Erythroblast (primary cell): ENCODE results near the gene SLC30A7.
"Not testable (repeated sequence)": the region's sequence is repeated elsewhere in the genome, so short reads cannot be mapped to it uniquely, and the experiment has no call there.

Experiments
- DNase-seq, 2 experiments: peaks; one replicate each; lab custom pipeline; 2025; lab: John Stamatoyannopoulos, UW
- GATA1 ChIP-seq: IDR thresholded peaks from 2 replicates; pipeline ENCODE4 v1.6.1; 2011; ENCODE audit warnings: low read depth, mild to moderate bottlenecking, control low read depth, low read length, moderate library complexity
- POLR2A ChIP-seq: IDR thresholded peaks from 2 replicates; pipeline ENCODE4 v1.6.1; 2011; ENCODE audit warnings: mild to moderate bottlenecking, low read length

The SLC30A7 gene, protein sequence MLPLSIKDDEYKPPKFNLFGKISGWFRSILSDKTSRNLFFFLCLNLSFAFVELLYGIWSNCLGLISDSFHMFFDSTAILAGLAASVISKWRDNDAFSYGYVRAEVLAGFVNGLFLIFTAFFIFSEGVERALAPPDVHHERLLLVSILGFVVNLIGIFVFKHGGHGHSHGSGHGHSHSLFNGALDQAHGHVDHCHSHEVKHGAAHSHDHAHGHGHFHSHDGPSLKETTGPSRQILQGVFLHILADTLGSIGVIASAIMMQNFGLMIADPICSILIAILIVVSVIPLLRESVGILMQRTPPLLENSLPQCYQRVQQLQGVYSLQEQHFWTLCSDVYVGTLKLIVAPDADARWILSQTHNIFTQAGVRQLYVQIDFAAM

DNA sequence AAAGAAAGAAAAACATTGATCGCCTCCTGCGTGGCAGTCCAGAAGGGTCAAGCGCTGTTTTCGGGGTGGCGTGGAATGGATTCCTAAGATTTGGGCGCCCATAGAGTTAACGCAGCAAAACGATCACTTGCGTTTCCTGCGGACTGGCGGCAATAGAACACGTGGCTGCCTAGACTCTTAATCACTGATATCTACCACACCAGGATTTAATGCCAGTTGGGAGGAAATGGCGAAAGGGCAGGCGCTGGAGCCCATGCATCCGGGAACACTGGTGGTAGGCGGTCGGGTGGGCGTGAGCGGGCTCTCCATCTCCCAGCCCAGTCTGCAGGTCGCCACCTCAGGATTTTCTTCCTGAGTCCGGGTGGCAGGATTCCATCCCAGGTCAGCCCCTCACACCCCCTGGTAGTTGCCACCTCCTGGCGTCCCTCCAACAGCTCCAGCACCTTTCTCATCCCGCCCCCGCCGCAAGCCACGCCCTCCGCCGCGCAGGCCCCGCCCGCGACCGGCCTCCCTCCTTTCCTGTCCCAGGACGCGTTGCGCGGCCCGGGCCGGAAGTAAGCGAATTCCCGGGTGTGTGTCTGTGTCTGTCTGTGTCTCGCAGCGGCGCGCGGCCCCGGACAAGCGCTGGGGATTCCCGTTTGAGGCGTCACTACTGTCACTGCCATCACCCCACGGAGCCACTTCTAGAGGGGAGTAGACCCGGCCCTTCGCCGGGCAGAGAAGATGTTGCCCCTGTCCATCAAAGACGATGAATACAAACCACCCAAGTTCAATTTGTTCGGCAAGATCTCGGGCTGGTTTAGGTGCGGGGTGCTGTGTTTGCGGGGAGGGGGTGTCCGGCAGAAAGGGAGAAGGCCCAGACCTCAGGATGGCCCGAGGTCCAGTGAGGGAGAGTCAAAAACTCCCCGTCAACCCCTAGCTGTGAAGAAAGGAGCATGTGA lies at the start of gene SLC30A7:
SLC30A7 (plus strand) TSS at position 551 of the 941 bp plus-strand sequence; CDS start at position 724, 173 bp downstream.
- peak; percentile 91 to 94 for DNase-seq
- TF ChIP-seq POLR2A (peak; percentile 89), GATA1 (no peak)

DNA sequence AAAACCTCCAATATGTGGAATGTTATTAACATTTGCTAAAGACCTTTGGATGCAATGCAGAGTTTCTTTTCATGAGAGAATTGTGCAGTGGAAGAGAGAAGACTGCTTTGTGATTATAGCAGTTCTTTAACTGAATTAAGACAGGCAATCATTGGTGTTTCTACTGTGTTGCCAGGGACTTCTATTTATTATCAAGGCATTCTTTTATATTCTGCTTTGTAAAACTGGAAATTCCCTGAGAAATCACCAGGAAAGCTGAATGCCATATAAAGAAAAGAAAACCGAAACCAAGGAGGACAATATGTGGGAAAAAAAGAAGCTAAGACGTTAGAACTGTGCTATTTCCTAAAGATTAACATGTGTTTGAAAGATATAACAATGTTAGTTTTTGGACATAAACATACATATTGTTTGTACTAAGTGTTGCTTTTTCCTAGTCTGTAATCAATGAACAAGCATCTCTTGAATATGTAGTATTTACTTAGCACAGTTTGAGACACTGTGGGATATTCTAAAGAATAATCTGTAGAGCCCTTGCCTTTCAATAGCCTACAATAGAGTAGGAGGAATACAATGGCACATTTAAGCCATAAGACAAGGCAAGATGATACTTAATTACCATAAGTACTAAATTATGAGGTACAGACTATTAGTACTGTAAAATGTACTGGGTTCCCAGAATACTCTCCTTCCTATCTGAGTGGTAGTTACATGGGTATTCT lies 48.4 kb upstream of the SLC30A7 start:
- TF ChIP-seq GATA1 (no peak), POLR2A (no peak)
- DNase-seq, result no peak

DNA sequence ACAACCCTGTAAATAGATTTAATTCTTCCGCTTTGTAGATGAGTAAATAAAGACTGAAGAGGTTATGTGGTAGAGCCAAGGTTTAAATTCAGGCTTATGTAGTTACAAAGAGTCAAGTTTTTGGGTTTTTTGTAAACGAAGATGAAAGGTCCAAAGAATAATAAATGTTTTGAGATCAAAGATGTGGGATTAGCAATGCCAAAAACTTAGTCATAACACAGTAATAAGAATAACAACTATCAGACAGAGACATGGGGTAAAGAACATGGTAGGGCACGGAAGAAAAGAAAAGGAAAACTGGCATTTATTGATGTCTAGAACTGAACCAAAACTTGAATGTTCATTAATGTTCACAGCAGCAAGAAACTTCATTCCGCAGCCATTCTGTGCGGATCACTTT lies 44.2 kb upstream of the SLC30A7 start:
- TF ChIP-seq GATA1, result no peak
- no peak for DNase-seq

DNA sequence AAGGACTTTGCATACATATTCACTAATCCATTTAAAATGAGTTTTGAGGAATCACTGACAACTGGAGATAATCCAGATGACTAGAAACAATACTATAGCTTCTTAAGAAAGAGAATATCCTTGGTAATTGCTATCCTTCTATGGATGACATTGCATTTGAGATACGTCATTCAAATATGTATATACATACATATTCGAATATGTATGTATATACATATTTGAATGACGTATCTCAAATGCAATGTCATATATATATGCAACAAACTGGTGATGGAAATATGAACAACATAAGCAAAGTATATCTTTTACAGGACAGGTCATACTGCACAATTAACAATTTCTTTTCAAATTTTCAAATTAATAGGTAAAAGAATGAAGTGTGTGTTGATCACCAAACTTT lies 42.9 kb upstream of the SLC30A7 start:
- no peak for DNase-seq
- TF ChIP-seq GATA1 (no peak), POLR2A (no peak)

DNA sequence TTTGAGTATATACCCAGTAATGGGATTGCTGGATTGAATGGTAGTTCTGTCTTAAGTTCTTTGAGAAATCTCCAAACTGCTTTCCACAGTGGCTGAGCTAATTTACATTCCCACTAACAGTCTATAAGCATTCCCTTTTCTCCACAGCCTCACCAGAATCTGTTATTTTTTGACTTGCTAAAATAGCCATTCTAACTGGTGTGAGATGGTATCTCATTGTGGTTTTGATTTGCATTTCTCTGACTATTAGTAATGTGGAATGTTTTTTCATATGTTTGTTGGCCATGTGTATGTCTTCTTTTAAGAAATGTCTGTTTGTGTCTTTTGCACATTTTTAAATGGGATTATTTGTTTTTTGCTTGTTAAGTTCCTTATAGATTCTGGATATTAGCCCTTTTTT lies 40.8 kb upstream of the SLC30A7 start:
- not testable (repeated sequence) for DNase-seq

DNA sequence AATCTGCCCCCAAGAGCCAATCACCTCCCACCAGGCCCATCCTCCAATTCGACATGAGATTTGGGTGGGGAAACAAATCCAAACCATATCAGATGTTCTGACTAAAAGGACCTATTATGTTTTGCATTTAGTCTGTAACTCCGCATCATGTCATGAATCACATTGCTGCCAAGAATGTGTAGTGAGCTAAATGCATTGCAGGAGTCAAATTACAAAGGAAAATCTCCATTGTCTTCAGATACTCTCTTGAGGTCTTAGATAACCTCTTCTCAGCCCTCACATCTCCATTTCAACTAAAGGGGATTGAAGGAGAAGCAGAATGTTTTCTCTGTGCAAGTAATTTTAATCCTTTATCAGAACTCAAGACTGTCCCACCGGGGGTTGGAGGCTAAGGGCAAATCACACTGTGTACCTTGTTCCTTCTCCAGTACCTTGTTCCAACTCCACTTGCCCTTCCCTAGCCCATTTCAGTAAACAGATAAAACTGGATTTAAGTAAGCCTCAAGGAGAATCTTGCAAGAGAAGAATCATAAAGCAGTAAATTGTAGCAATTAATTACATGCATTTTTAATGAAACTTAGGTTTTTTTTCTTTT lies 35.4 kb upstream of the SLC30A7 start:
- DNase-seq, result no peak
- TF ChIP-seq POLR2A (no peak), GATA1 (no peak)

DNA sequence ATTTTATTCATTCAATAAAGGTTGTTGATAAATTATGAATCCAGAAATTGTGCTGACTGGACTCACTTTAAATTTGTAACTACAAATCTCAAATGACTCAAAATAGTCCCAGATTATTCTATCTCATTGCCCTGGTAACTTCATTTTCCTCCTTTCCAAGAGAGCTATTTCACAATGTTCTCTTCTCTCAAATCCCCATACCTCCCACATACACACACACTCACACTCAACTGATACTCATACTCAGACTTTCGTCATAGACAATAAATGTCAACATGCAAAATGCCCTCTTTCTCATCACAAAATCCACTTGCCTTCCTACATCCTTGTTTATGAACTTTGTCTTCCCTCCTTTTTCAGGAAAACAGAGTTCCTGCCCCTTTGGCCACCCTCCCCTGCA lies 34.5 kb upstream of the SLC30A7 start:
- TF ChIP-seq GATA1, result no peak
- no peak for TF ChIP-seq POLR2A
- DNase-seq, result no peak

DNA sequence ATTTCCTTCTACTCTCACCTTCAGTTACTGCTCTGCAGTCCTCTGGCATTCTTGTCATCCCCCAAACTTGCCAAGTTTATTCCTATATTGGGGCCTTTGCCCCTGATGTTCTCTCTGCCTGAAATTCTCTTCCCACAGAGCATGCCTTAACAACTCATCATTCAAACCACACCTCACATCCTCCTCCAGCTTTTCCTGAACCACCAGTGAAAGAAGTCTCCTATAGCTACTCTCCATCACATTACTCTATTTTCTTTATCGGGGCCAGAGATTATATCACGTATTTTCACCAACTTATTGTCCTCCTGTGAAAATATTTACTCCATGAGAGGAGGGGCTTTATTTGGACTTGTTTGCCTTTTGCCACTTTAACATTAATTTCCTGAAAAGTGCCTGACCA lies 33.3 kb upstream of the SLC30A7 start:
- DNase-seq, result no peak
- TF ChIP-seq POLR2A (no peak), GATA1 (no peak)

DNA sequence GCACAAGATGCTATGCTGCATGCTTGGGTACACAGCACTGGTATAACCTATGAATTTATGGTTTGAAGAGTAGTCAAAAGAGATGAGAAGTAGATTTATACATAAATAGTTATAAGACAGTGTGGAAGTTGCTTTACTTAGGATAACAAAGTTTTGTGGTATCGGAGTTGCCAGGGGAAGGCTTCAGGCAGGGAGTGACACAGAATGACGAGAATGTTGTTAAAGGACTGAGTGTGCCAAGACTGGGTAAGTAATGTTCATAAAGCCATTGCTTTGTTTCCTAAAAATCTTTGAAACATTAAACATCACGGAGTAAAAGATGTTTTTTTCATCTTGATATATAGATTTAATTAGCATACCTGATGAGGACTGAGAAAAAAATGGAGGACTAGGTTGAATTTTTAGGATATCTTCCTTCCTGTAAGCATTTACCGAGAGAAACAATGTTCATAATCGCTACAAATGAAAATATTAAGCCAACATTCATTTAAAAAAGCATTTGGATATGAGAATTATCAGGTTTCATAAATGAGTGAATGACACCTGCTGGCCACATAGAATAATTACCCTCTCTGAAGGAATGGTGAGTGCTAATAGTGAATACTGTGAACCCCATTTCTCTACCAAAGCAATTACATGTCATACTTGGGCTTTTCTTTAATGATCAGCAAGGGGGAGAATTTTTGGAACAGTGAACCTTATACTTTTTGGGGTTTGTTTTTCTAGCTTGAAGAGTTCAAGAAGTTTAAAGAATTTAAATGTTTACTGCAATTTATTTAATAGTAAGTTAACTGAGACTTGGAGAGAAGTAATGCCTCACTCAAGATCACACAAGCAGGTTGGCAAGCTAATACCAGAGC lies 29.6 kb upstream of the SLC30A7 start:
- no peak for TF ChIP-seq POLR2A
- TF ChIP-seq GATA1, result no peak
- peak; percentile 20 to 45 for DNase-seq

DNA sequence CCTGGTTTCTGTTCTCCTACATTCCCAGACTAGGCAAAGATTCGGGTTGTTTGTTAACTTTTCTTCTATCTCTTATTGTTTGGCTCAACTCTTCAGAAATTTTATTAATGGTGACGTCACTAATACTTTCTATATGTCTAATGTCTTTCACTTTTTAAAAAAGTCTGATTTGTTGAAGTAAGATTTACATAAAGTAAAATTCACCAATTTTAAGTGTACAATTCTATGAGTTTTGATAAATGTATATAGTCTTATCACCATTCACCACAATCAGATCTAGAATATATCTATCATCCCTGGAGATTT lies 29.0 kb upstream of the SLC30A7 start:
- TF ChIP-seq GATA1 (no peak), POLR2A (no peak)
- DNase-seq, result no peak

DNA sequence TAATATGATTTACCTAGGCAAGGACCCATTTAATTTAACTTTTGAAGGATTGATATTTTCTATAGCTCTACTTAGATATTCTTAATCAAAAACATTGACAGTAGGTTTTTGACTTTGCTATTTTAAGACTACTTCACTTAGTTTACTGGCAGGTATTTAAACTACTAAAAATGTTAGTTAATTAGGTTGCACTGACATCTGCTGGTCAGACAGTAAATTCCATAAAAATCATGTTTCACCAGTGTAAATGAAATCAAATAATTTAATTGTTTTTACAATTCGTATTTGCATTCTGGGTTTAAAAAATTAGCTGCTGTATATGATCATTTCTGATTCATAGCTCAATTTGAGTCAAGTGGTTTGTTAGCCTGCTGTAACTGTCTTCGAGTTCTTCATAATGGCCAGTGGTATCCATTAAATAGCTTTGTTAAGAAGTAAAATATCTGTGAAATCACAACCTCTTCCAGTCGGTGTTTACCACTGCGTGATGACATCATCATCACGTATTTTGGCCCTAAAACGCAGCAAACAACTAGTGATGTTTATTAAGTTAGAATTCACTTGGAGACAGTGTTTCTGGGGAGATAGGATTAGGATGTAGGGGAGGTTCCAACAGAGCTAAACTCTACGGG lies 27.4 kb upstream of the SLC30A7 start:
- peak; percentile 35 to 67 for DNase-seq
- TF ChIP-seq POLR2A (no peak), GATA1 (no peak)

DNA sequence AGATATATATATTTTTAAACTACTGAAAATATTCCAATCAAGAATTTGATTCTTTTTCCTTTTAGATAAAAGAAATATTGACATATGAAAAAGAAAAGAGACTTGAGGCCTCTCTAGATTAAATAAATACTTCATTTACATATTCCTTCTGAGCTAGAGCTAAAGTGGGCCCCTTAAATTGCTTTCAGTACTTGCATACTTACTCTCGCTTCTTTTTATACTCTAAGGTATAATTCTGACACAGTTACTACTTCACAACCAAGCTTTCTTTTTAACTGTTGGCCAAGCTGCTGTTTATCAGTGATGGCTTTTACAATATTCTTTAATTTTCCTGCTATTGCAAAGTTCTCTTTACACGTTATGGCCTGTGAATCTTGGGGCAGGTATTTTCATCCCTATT lies 25.9 kb upstream of the SLC30A7 start:
- TF ChIP-seq GATA1 (no peak), POLR2A (no peak)
- DNase-seq, result no peak

DNA sequence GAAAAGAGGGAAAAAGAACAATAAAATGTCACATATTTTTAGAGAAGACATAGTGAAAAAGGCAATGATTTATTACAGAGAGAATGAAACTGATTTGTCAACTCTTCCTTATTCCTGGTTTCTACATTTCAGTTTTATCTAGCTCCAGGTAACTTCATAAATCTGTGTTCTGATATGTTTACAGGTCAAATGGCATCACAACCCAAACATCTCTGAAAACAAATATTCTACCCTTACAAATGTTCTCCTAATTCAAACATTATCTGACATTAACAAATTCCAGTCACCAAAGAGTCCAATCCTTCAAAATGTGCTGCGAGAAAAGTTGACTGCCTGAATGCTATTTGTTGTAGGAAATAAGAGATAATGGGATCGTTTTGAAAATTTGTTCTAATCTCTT lies 21.5 kb upstream of the SLC30A7 start:
- TF ChIP-seq POLR2A (no peak), GATA1 (no peak)
- DNase-seq, result no peak
